ENCODE measurements around the gene ATP13A2.
A peak's percentile ranks its signal among the peaks of the same experiment; 100 is the strongest.

Gene ATP13A2, protein sequence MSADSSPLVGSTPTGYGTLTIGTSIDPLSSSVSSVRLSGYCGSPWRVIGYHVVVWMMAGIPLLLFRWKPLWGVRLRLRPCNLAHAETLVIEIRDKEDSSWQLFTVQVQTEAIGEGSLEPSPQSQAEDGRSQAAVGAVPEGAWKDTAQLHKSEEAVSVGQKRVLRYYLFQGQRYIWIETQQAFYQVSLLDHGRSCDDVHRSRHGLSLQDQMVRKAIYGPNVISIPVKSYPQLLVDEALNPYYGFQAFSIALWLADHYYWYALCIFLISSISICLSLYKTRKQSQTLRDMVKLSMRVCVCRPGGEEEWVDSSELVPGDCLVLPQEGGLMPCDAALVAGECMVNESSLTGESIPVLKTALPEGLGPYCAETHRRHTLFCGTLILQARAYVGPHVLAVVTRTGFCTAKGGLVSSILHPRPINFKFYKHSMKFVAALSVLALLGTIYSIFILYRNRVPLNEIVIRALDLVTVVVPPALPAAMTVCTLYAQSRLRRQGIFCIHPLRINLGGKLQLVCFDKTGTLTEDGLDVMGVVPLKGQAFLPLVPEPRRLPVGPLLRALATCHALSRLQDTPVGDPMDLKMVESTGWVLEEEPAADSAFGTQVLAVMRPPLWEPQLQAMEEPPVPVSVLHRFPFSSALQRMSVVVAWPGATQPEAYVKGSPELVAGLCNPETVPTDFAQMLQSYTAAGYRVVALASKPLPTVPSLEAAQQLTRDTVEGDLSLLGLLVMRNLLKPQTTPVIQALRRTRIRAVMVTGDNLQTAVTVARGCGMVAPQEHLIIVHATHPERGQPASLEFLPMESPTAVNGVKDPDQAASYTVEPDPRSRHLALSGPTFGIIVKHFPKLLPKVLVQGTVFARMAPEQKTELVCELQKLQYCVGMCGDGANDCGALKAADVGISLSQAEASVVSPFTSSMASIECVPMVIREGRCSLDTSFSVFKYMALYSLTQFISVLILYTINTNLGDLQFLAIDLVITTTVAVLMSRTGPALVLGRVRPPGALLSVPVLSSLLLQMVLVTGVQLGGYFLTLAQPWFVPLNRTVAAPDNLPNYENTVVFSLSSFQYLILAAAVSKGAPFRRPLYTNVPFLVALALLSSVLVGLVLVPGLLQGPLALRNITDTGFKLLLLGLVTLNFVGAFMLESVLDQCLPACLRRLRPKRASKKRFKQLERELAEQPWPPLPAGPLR

DNA sequence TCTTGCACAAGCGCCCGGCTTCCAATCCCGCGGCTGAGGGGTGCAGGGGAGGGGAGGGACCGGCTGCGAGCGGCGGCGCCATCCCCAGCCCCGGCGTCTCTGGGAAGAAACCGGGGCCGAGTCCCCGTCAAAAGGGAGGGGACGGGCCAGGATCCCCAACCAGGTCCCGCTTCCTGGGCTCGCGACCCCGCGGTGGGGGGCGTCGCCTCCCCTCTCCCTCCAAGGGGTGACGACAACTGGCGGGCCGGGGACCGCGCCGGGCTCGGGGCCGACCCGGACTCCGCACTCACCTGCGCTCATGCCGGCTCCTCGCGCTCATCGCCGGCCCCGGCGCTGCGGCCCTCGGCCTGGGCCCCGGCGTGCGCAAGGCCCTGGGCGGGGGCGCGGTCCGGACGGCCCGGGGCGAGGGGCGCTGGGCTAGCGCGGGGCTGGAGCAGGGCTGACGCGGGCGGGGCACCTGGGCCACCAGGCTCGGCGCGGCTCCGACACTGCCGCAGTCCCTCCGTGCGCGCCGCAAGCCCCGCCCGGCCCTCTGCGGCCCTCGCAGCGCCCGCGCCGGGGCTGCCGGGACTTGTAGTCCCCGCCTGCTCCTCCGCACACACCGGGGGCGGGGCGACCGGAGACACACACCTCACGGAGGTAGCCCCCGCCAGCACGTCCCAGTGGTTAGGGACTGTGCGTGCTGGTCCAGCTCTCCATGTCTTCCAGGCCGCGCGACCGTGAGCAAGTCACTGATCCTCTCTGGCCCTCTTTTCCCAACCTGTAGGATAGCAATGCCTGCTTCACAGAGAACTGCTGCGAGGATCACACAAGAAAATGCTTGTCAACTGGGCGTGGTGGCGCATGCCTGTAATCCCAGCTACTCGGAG lies at the start of gene ATP13A2:
Gene ATP13A2, minus strand, starts transcription at position 490 of the 869 bp plus-strand sequence. Its CDS starts 190 bp downstream, at position 300.
- DNase-seq (ENCODE audit: low read depth, low spot score), result peak; percentile 94

- no peak for DNase-seq (ENCODE audit: low read depth, low spot score)
These were observed 49.8 kb upstream of the ATP13A2 start for GRCh38 chr1:17061486-17061885.

- DNase-seq (ENCODE audit: low read depth, low spot score), result no peak
These were observed 48.6 kb upstream of the ATP13A2 start for GRCh38 chr1:17060306-17060749.

DNA sequence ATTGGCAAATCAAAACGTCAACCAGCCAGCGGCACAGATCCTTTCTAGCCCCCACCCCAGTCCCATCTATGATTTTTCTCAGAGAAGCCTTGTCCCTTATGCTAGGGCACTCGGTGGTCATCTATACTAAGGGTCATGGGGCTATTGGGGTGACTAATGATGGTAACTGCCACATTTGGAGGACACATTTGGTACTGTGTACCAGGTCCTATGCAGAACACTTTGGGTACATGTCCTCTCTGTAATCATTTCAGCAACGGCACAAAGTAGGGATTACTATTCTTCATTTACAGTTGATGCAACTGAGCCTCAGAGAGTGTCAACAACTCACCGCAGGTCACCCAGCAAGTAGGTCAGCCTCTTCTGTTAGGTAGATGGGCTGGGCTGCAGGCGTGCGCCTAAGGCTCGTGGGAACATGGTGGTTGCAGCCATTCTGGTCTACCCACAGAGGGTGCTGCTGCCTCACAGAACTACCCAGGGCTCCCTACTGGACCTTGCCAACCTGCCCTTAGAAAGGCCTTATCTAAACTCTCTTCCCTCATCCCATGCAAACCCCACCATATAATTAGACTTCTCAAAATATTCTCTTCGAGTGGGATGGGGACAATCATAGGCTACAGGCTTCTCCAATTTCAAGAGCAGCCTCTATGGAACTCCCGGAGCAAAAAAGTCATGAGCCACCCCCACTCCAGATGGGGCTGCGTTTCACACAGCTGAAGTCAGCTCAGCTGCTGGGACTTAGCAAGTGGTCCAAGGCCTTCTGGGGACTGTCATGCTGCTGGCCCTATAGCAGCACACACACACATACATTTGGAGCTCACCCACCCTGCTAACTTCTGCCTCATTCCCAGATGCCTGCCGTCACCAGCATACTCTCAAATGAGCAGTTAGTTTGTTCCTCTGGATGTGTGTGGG lies 47.9 kb upstream of the ATP13A2 start:
- DNase-seq (ENCODE audit: low read depth, low spot score), result peak; percentile 87

DNA sequence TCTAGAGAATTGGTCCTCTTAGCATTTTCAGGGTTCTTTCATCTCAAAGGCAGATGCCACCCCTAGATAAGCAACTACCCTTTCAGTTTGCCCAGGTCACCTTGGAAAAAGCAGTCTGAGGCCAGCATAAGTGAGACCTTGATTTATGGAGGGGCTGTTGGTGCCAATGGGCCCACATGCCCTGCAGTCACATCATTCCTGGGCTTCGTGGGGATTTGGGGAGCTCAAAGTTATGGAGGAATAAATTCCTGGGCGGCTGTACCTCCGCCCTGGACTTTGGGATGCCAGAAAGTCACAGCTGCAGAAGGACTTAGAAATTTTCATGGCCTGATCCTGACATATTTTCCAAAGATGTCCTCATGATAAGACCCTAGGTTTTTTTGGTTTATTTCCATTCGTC lies 44.8 kb upstream of the ATP13A2 start:
- no peak for DNase-seq (ENCODE audit: low read depth, low spot score)

GRCh38 chr1:17055801-17056200 lies 44.1 kb upstream of the ATP13A2 start:
- no peak for DNase-seq (ENCODE audit: low read depth, low spot score)

DNA sequence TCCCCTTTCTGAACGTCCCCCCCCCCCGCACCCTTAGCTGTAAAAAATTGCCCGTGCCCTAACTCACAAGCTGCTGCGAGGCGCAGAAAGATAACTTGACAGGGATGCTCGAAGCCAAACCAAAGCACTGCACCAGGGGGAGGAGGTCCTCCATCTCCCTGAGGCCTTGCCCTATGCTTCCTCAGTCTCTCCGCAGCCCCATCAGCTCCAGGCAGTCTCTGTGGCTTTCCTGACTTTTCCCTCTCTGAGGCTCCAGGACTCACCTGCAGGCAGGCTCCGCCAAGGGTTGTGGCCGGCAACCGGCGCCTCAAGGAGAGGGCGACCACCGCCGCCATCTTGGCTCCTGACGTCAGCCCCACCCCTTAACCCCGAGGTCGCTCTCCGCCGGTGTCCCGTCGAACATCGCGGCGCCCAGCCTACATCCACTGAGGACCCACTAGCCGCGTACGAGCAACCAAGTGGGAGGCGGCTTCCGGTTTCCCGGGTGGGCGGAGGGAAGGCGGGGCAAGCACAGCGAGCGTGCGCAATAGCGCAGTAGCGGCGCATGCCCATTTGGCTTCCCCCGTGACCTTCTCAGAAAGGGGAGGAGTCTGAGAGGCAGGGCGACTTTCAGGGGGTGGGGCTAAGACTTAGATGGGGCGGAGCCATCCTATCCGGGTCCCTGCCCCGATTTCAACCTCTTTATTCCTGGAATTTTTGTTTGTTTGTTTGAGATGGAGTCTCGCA lies 42.1 kb upstream of the ATP13A2 start, which contains the start of gene SDHB:
Gene SDHB, minus strand, starts transcription at position 348 of the 726 bp plus-strand sequence. Its CDS starts 13 bp downstream, at position 335.
- peak; percentile 99 for DNase-seq (ENCODE audit: low read depth, low spot score)

DNA sequence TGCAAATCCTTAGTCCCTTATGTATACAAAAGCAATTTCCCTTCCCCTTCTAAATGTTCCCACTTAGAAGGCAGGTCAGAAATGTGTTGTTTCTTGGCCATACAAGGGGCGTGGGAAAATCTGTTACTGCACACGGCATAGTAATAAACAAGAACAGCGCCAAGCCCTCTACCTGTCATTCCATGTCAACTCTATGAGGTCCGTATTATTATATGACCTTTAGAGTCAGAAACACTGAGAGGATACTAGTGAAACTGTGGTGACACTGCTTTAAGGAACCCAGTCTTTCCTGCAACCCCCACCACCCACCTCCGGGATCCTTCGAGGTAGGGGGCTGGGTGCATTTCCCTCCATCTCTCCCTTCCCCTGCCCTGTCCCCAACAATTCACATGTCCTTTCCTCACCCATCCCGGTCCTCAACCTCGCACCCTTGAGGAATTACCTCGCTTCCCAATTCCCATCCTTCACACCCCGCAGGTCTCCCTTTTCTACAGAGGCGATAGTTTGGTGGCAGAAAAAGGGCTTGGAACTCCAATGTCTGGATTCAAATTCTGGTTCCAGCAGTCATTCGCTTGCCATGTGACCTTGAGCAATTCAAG lies 41.5 kb upstream of the ATP13A2 start:
- DNase-seq (ENCODE audit: low read depth, low spot score), result no peak

- no peak for DNase-seq (ENCODE audit: low read depth, low spot score)
These were observed 40.9 kb upstream of the ATP13A2 start for GRCh38 chr1:17052641-17053040.

- no peak for DNase-seq (ENCODE audit: low read depth, low spot score)
These were observed 40.3 kb upstream of the ATP13A2 start for GRCh38 chr1:17052038-17052437.

DNA sequence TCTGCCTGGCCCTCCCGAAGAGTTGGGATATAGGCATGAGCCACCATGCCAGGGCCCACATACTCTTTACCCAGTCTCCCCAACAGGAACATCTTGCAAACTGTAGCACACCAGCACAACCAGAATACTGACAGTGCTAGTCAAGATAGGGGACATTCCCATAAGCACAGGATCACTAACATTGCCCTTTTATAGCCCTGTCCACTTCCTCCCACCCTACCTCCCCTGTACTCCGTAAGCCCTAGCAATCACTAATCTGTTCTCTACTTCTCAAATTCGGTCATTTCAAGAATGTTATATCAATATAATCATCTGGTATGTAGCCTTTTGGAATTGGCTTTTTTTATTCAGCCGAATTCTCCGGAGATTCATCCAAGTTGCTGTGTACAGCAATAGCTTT lies 36.2 kb upstream of the ATP13A2 start:
- no peak for DNase-seq (ENCODE audit: low read depth, low spot score)

- DNase-seq (ENCODE audit: low read depth, low spot score), result no peak
These were observed 34.6 kb upstream of the ATP13A2 start for GRCh38 chr1:17046334-17046657.

DNA sequence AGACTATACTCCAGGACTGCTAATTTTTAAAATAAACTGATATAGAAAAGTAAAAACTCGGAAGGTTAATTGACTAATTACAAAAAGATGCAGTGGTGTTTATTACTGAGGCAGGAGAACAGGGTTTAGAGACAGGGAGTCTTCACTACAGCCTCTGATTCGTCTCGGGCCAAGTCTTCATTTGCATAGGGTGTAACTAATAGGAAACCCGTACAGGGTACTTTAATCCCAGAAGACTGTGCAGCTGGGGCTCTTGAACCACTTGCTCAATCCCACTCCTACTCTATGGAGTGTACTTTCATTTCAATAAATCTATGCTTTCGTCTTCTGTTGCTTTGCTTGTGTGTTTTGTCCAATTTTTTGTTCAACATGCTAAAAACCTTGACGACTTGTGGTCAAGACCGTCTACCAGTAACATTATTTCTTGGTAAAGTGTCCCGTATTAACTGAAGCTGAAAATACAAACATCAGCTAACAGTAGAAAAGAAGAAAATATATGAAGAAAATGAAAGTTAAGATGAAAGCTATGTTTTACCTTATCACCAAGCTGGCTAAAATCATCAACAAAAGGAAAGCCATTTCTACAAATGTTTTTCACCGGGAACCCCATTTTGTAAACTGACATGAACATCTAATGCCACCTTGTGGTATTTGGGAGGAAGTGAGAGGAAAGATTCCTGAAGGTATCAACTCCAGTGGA lies 34.1 kb upstream of the ATP13A2 start:
- DNase-seq (ENCODE audit: low read depth, low spot score), result no peak

GRCh38 chr1:17045150-17045549 lies 33.4 kb upstream of the ATP13A2 start:
- DNase-seq (ENCODE audit: low read depth, low spot score), result no peak

GRCh38 chr1:17043676-17044075 lies 31.9 kb upstream of the ATP13A2 start:
- DNase-seq (ENCODE audit: low read depth, low spot score), result no peak

GRCh38 chr1:17040135-17040534 lies 28.4 kb upstream of the ATP13A2 start:
- DNase-seq (ENCODE audit: low read depth, low spot score), result no peak

- DNase-seq (ENCODE audit: low read depth, low spot score), result no peak
These were observed 27.8 kb upstream of the ATP13A2 start for GRCh38 chr1:17039522-17039921.

- no peak for DNase-seq (ENCODE audit: low read depth, low spot score)
These were observed 21.8 kb upstream of the ATP13A2 start for GRCh38 chr1:17033481-17033880.
